Esophagus squamous epithelium (tissue), 5 donors: Measurements from ENCODE around the gene TAS2R7. TPM values are rescaled to one million over a fixed set of nuclear protein-coding genes. Genes with fewer than 3 reads are reported as not detected.
"Not testable (repeated sequence)": the region's sequence is repeated elsewhere in the genome, so short reads cannot be mapped to it uniquely, and the experiment has no call there.

Experiments used
- DNase-seq: peaks from one replicate; lab custom pipeline; 2025; lab: John Stamatoyannopoulos, UW
- H3K27ac ChIP-seq, 4 donors: fragments of 200-600 bp; sonication (generic); one replicate each; pipeline ENCODE4 v1.5.1; 2016 to 2019; ENCODE audit warnings: mild to moderate bottlenecking in 1 of 4
- H3K27me3 ChIP-seq, 4 donors: fragments of 200-600 bp; sonication (generic); 1 replicate in 3 of 4; 2 replicates in 1 of 4; pipeline versions ENCODE4 v1.5.1 to v1.6.0; 2017 to 2021; ENCODE audit warnings: antibody characterized with exemption in 1 of 4
- H3K36me3 ChIP-seq, 3 donors: fragments of 200-600 bp; sonication (generic); one replicate each; pipeline ENCODE4 v1.5.1; 2016 to 2019
- H3K4me1 ChIP-seq, 3 donors: fragments of 200-600 bp; sonication (generic); one replicate each; pipeline ENCODE4 v1.5.1; 2017 to 2019
- H3K4me3 ChIP-seq, 4 donors: fragments of 200-600 bp; sonication (generic); 1 replicate in 3 of 4; 2 replicates in 1 of 4; pipeline ENCODE4 v1.5.1; 2016 to 2019; ENCODE audit warnings: mild to moderate bottlenecking in 2 of 4, moderate library complexity in 1 of 4
- H3K9me3 ChIP-seq, 3 donors: fragments of 200-600 bp; sonication (generic); one replicate each; pipeline ENCODE4 v1.5.1; 2016 to 2019
- CTCF ChIP-seq, 6 experiments: fragments of 450-650 bp in 4 of 6; fragments of 200-600 bp in 2 of 6; sonication (generic) in 2 of 6; IDR thresholded peaks; one replicate each; pipeline ENCODE4 v1.5.1; 2016 to 2019; ENCODE audit warnings: antibody characterized with exemption in 6 of 6, mild to moderate bottlenecking in 4 of 6, moderate library complexity in 4 of 6
- POLR2A ChIP-seq, 4 donors: fragments of 450-650 bp; IDR thresholded peaks; one replicate each; pipeline ENCODE4 v1.6.1; 2017; ENCODE audit warnings: antibody characterized with exemption in 4 of 4, mild to moderate bottlenecking in 4 of 4, moderate library complexity in 3 of 4
- WGBS, 2 donors: methylation state at CpG; one replicate each; pipeline ENCODE4 v1.1.5; 2018; 5-methylcytosine and 5-hydroxymethylcytosine counted together
- intact Hi-C: fragments of 100-400 bp; cut with DNase I; formaldehyde crosslinking; loops from one replicate; pipeline ENCODE4 v1.15.0; 2022
- total RNA-seq, 4 donors: library from RNA; depleted of rRNA; stranded (reverse); fragments of >200 nt; gene quantifications; one replicate each; pipeline ENCODE4 v1.1.0, GENCODE V29; 2016
- donor health status: DM: yes; HTN: yes; CAD: no.

The TAS2R7 gene
- total RNA-seq, 4 donors from 2014 or later, result 0.40 TPM; not detected in 3

DNA sequence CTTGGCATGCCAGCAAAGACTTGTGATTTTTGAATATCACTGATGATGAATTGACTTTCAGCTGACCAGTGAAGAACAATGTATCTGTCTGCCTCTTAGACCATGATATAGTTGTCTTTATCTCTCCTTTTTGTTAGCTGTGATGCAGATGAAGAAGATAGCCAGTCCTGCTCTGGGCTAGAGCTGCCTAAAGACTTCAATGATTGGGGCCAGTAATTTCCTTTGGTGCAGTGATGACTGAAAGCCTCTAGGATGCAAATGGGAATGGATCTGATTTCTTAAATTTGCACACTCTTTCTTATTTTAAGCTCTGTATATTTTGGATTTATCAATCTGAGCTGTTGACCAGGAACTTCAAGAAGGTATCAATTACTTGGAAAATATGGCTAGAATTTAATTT, 7.6 kb upstream of the TAS2R7 start, which contains the start of gene TAS2R9:
Gene TAS2R9, minus strand, starts transcription at position 101 of the 400 bp plus-strand sequence. Its CDS starts 93 bp downstream, at position 8.
- no peak within 1 kb of the TSS for H3K27ac ChIP-seq
- TF ChIP-seq CTCF (IDR thresholded peaks at IDR 0.05) (no peak), POLR2A (IDR thresholded peaks at IDR 0.05) (no peak)
- H3K27me3 ChIP-seq, result no peaks in the 10 kb centered on the region
- H3K4me1 ChIP-seq, result no peaks in the 10 kb centered on the region
- intact Hi-C loops, result no loop called here
- no peak within 1 kb of the TSS for H3K4me3 ChIP-seq
- DNase-seq, result no peak
- H3K9me3 ChIP-seq, result no peaks in the 10 kb centered on the region
- H3K36me3 ChIP-seq, result no peaks in the 10 kb centered on the region

DNA sequence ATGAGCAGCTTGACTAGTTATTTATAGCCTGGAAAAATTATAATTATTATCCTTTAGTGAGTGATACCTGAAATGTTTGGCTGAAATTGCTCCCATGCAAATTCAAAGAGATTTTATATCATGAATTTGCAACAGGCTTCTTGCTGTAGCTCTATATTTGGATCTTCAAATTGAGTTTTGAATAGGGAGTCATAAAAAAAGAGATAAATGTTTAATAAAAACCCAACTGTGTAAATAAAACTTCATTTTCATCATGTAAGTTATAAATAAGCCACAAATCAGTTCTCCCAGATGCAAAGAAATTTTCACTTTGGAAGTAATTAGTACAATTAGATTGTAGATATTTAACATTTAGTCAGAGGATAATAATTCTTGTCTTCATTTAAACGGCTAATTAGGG, 4.8 kb upstream of the TAS2R7 start, which contains the start of gene TAS2R8:
Gene TAS2R8, minus strand, starts transcription at position 101 of the 400 bp plus-strand sequence. CDS start 306 bp downstream, outside the sequence.
- Histone ChIP-seq H3K4me1 (no peaks in the 10 kb centered on the region), H3K4me3 (no peak within 1 kb of the TSS), H3K9me3 (no peaks in the 10 kb centered on the region), H3K36me3 (no peaks in the 10 kb centered on the region), H3K27ac (no peak within 1 kb of the TSS), H3K27me3 (no peaks in the 10 kb centered on the region)
- TF ChIP-seq POLR2A (IDR thresholded peaks at IDR 0.05), result no peak
- no peak for TF ChIP-seq CTCF (IDR thresholded peaks at IDR 0.05)
- WGBS, 2 donors, result 45 to 54% methylated on average over 1 of the region's 1 CpG
- no peak for DNase-seq
- intact Hi-C loops, result no loop called here

DNA sequence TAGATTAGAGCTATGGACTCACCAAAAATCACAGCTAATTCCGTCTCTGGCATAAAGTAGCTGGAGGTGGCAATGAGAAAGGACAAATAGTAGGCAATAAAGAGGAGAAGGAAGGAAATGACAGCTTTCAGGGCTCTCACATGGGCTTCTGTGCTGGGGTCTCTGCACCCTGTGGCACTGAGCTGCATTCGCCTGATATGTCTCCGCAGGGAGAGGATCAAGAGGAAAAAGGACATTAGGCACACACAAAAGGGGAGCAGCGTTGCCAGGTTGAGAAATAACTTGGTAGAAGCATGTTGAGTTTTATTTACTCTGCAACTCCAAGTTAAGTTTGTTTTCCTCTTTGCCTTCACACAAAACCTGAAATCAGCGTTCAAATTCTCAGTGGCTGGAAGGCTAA, 686 bp downstream of the TAS2R7 start:
- intact Hi-C loops, result no loop called here

DNA sequence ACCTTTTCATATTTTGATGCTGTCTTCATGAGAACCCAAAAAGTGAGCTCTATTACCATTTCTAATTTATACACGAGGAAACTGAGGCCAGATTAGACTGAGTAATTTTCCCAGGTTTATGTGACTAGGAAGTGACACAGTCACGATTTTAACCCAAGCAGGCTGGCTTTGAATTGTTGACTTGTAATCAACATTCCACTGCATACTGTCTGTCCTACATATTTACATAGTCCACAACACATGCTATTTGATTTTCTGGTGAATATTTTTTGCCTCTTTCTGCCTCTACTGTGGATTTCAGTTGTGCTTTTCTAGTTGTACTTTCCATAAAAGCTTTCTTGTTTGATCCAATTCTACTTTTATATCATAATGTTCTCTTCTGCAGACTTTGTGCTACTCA, 8.2 kb downstream of the TAS2R7 start:
- Histone ChIP-seq H3K36me3 (no peaks in the 10 kb centered on the region), H3K4me3 (no peak overlapping the region), H3K4me1 (no peaks in the 10 kb centered on the region), H3K27ac (no peak overlapping the region), H3K27me3 (no peaks in the 10 kb centered on the region), H3K9me3 (no peaks in the 10 kb centered on the region)
- 41 to 52% methylated on average over 2 of the region's 2 CpGs for WGBS, 2 donors
- no peak for DNase-seq
- intact Hi-C loops, result no loop called here
- TF ChIP-seq CTCF (IDR thresholded peaks at IDR 0.05) (no peak), POLR2A (IDR thresholded peaks at IDR 0.05) (no peak)

More for the DNA sequence above, 686 bp downstream of the TAS2R7 start:
- no peak for TF ChIP-seq POLR2A (IDR thresholded peaks at IDR 0.05)
- no peak for TF ChIP-seq CTCF (IDR thresholded peaks at IDR 0.05)
- 42 to 48% methylated on average over 5 of the region's 5 CpGs for WGBS, 2 donors
- Histone ChIP-seq H3K4me3 (no peak overlapping the region), H3K4me1 (no peaks in the 10 kb centered on the region), H3K27me3 (no peaks in the 10 kb centered on the region), H3K9me3 (no peaks in the 10 kb centered on the region), H3K36me3 (no peaks in the 10 kb centered on the region), H3K27ac (no peak overlapping the region)
- DNase-seq, result no peak

DNA sequence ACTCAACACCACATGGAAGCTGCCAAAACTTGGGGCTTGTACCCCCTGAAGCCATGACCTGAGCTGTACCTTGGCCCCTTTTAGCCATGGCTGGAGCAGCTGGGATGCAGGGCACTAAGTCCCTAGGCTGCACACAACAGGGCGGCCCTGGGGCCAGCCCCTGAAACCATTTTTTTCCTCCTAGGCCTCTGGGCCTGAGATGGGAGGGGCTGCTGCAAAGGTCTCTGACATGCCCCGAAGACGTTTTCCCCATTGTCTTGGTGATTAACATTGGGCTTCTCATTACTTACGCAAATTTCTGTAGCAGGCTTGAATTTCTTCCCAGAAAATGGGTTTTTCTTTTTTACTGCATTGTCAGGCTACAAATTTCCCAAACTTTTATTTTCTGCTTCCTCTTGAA, 10.7 kb downstream of the TAS2R7 start:
- H3K4me3 ChIP-seq, H3K27ac ChIP-seq, H3K9me3 ChIP-seq, H3K27me3 ChIP-seq, DNase-seq, H3K4me1 ChIP-seq, intact Hi-C loops, H3K36me3 ChIP-seq: not testable (repeated sequence)
- WGBS, 2 donors, result 74 to 84% methylated on average over 4 of the region's 4 CpGs

GRCh38 chr12:10783252-10783651, 19.2 kb downstream of the TAS2R7 start:
- Histone ChIP-seq H3K9me3 (no peaks in the 10 kb centered on the region), H3K36me3 (no peaks in the 10 kb centered on the region), H3K27me3 (no peaks in the 10 kb centered on the region), H3K4me1 (no peaks in the 10 kb centered on the region), H3K4me3 (no peak overlapping the region), H3K27ac (no peak overlapping the region)
- WGBS, 2 donors, result 52 to 56% methylated on average over 5 of the region's 5 CpGs
- intact Hi-C loops, result no loop called here
- DNase-seq, result no peak
- TF ChIP-seq CTCF (IDR thresholded peaks at IDR 0.05), result no peak
- no peak for TF ChIP-seq POLR2A (IDR thresholded peaks at IDR 0.05)
